ENCODE results near the gene CDA.

The CDA gene

DNA sequence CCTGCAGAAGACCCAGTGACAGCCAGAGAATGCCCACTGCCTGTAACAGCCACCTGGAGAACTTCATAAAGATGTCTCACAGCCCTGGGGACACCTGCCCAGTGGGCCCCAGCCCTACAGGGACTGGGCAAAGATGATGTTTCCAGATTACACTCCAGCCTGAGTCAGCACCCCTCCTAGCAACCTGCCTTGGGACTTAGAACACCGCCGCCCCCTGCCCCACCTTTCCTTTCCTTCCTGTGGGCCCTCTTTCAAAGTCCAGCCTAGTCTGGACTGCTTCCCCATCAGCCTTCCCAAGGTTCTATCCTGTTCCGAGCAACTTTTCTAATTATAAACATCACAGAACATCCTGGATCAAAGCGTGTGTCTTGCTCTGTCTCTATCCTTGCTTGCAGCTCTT is 29.7 kb downstream of the CDA start:
- peaks cover 83% of the 10 kb centered on the region for H3K36me3 ChIP-seq
- H3K27ac ChIP-seq: peak overlapping the region; percentile 64
- no peaks in the 10 kb centered on the region for H3K27me3 ChIP-seq
- H3K4me3 ChIP-seq (ENCODE audit: low read depth in 1 of 2, low read length in 1 of 2): no peak overlapping the region
- H3K9me3 ChIP-seq: no peaks in the 10 kb centered on the region
- no peaks in the 10 kb centered on the region for H3K4me1 ChIP-seq (ENCODE audit: control insufficient read depth in 1 of 2, insufficient read depth in 1 of 2, low read depth in 1 of 2, low read length in 1 of 2)
- TF ChIP-seq, protein P1, sequence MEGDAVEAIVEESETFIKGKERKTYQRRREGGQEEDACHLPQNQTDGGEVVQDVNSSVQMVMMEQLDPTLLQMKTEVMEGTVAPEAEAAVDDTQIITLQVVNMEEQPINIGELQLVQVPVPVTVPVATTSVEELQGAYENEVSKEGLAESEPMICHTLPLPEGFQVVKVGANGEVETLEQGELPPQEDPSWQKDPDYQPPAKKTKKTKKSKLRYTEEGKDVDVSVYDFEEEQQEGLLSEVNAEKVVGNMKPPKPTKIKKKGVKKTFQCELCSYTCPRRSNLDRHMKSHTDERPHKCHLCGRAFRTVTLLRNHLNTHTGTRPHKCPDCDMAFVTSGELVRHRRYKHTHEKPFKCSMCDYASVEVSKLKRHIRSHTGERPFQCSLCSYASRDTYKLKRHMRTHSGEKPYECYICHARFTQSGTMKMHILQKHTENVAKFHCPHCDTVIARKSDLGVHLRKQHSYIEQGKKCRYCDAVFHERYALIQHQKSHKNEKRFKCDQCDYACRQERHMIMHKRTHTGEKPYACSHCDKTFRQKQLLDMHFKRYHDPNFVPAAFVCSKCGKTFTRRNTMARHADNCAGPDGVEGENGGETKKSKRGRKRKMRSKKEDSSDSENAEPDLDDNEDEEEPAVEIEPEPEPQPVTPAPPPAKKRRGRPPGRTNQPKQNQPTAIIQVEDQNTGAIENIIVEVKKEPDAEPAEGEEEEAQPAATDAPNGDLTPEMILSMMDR (IDR thresholded peaks at IDR 0.05): no peak

DNA sequence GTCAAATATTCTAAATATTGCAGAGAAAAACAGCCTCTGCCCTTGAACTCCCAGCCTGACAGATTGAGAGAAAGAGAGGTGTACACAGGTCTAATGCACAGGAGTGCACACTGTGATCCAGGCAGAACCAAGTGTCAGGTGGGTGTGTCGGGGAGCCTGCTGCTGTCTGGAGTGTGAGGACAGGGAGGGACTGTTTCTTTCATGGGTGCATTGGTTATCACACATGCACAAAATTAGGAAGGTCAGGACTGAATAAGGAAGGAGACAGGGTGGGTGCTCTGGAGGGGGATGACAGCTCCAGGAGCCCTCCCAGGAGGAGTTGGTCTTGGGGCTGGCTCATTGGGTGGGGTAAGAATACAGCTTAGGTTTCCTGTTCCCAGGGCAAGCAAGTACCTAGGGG is 31.1 kb downstream of the CDA start:
- peak overlapping the region; percentile 64 for H3K27ac ChIP-seq
- TF ChIP-seq, protein P1 (IDR thresholded peaks at IDR 0.05): no peak
- H3K4me3 ChIP-seq (ENCODE audit: low read depth in 1 of 2, low read length in 1 of 2): no peak overlapping the region
- no peaks in the 10 kb centered on the region for H3K9me3 ChIP-seq
- H3K36me3 ChIP-seq: peaks cover 68% of the 10 kb centered on the region
- H3K27me3 ChIP-seq: no peaks in the 10 kb centered on the region
- H3K4me1 ChIP-seq (ENCODE audit: control insufficient read depth in 1 of 2, insufficient read depth in 1 of 2, low read depth in 1 of 2, low read length in 1 of 2): no peaks in the 10 kb centered on the region

DNA sequence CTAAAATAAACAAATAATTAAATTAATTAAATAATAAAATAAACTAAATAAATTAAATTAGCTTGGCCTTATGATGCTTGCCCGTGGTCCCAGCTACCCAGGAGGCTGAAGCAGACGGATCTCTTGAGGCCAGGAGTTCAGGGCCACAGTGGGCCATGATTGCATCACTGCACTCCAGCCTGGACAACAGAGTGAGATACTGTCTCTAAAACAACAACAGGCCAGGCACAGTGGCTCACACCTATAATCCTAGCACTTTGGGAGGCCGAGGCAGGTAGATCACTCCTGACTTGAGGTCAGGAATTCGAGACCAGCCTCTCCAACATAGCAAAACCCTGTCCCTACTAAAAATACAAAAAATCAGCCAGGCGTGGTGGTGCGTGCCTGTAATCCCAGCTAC is 32.1 kb downstream of the CDA start:
- Histone ChIP-seq H3K27me3 (no peaks in the 10 kb centered on the region), H3K9me3 (no peaks in the 10 kb centered on the region), H3K27ac (peak overlapping the region; percentile 36), H3K4me1 (ENCODE audit: control insufficient read depth in 1 of 2, insufficient read depth in 1 of 2, low read depth in 1 of 2, low read length in 1 of 2) (peaks cover 0 to 7% of the 10 kb centered on the region in 2 experiments), H3K4me3 (ENCODE audit: low read depth in 1 of 2, low read length in 1 of 2) (no peak overlapping the region), H3K36me3 (peaks cover 58% of the 10 kb centered on the region)
- TF ChIP-seq, protein P1 (IDR thresholded peaks at IDR 0.05): no peak

DNA sequence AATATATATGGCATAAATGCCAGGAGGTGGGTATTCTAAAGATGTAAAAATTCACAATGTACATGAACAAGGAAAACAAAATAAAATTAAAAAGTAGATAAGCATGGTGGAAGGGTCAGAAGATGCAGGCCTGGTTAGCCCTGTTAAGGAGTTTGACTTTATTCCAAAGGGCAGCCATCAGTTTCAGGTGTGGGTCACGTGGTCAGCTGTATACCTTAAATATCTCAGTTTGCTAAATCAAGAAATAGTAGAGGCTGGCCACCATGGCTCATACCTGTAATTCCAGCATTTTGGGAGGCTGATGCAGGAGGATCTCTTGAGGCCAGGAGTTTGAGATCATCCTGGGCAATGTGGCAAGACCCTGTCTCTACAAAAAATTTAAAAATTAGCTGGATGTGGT is 35.8 kb downstream of the CDA start:
- Histone ChIP-seq H3K36me3 (peaks cover 21% of the 10 kb centered on the region), H3K4me1 (ENCODE audit: control insufficient read depth in 1 of 2, insufficient read depth in 1 of 2, low read depth in 1 of 2, low read length in 1 of 2) (peaks cover 0 to 7% of the 10 kb centered on the region in 2 experiments), H3K27me3 (no peaks in the 10 kb centered on the region), H3K4me3 (ENCODE audit: low read depth in 1 of 2, low read length in 1 of 2) (no peak overlapping the region), H3K9me3 (no peaks in the 10 kb centered on the region), H3K27ac (peak overlapping the region; percentile 20)
- TF ChIP-seq, protein P1 (IDR thresholded peaks at IDR 0.05): no peak

DNA sequence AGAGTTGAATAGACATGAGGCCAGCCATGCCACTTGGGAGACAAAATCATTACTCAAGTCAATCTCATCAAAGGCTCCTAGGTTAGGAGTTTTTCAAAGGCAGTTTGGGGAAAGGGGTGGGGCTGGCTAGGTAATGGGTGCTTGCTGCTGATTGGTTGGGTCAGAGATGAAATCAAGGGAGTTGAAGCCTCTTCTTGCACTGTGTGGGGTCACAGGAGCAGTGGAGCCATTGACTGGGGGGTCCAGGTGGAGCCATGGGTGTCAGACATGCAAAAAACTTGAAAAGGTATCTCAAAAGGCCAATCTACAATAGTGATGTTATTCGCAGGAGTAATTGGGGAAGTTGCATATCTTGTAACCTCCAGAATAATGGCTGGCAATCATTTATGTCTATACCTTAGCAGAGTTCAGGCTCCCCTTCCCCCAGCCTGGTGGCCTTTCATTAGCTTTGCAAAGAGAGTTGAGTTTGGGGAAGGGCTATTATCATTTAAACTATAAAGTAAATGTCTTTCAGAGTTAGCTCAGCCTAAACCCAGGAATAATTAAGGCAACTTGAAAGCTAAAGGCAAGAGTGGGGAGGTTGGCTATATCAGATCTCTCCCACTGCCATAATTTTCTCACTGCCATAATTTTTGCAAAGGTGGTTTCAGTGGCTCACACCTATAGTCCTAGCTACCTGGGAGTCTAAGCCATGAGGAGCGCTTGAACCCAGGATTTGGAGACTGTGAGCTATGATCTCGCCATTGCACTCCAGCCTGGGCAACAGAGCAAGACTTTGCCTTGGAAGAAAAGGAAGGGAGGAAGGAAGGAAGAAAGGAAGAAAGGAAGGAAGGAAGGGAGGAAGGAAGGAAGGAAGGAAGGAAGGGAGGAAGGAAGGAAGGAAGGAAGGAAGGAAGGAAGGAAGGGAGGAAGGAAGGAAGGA is 36.5 kb downstream of the CDA start:
- peaks cover 0 to 7% of the 10 kb centered on the region in 2 experiments for H3K4me1 ChIP-seq (ENCODE audit: control insufficient read depth in 1 of 2, insufficient read depth in 1 of 2, low read depth in 1 of 2, low read length in 1 of 2)
- no peak overlapping the region for H3K4me3 ChIP-seq (ENCODE audit: low read depth in 1 of 2, low read length in 1 of 2)
- no peaks in the 10 kb centered on the region for H3K27me3 ChIP-seq
- H3K9me3 ChIP-seq: no peaks in the 10 kb centered on the region
- H3K27ac ChIP-seq: peak overlapping the region; percentile 10
- H3K36me3 ChIP-seq: peaks cover 15% of the 10 kb centered on the region
- TF ChIP-seq, protein P1 (IDR thresholded peaks at IDR 0.05): no peak

All from neutrophil (primary cell).